Measurements from ENCODE around the gene PLCL1. TPM values are rescaled to one million over a fixed set of nuclear protein-coding genes. Genes with fewer than 3 reads are reported as not detected.

Gene PLCL1
- total RNA-seq, 4 donors from 2014 or later: 6.6 to 10.0 (median 7.9) TPM

GRCh38 chr2:198084156-198084555, 279.8 kb downstream of the PLCL1 start:
- Histone ChIP-seq H3K4me3 (no peak overlapping the region), H3K27me3 (no peaks in the 10 kb centered on the region), H3K9me3 (no peaks in the 10 kb centered on the region), H3K4me1 (no peaks in the 10 kb centered on the region), H3K36me3 (peaks cover 0 to 17% (median 0%) of the 10 kb centered on the region in 3 donors), H3K27ac (no peak overlapping the region)
- TF ChIP-seq EP300 (IDR thresholded peaks at IDR 0.05): no peak
- no peak for TF ChIP-seq POLR2A (IDR thresholded peaks at IDR 0.05)
- no peak for TF ChIP-seq CTCF (IDR thresholded peaks at IDR 0.05)
- WGBS, 2 donors: 90 to 93% methylated on average over 6 of the region's 6 CpGs
- DNase-seq (ENCODE audit: low spot score in 2 of 2): no peak

GRCh38 chr2:198096002-198096401, 291.6 kb downstream of the PLCL1 start:
- Histone ChIP-seq H3K27me3 (no peaks in the 10 kb centered on the region), H3K4me3 (no peak overlapping the region), H3K9me3 (no peaks in the 10 kb centered on the region), H3K4me1 (no peaks in the 10 kb centered on the region), H3K27ac (no peak overlapping the region), H3K36me3 (no peaks in the 10 kb centered on the region)
- TF ChIP-seq CTCF (IDR thresholded peaks at IDR 0.05) (no peak), EP300 (IDR thresholded peaks at IDR 0.05) (no peak)
- WGBS, 2 donors: 87 to 92% methylated on average over 2 of the region's 2 CpGs
- no peak for DNase-seq (ENCODE audit: low spot score in 2 of 2)

- DNase-seq (ENCODE audit: low spot score in 2 of 2): no peak
- Histone ChIP-seq H3K27ac (no peak overlapping the region), H3K4me3 (no peak overlapping the region), H3K4me1 (no peaks in the 10 kb centered on the region), H3K36me3 (no peaks in the 10 kb centered on the region), H3K9me3 (no peaks in the 10 kb centered on the region), H3K27me3 (no peaks in the 10 kb centered on the region)
- 60 to 62% methylated on average over 2 of the region's 2 CpGs for WGBS, 2 donors
- TF ChIP-seq CTCF (IDR thresholded peaks at IDR 0.05) (no peak), EP300 (IDR thresholded peaks at IDR 0.05) (no peak), POLR2A (IDR thresholded peaks at IDR 0.05) (no peak)
These were observed 292.6 kb downstream of the PLCL1 start for GRCh38 chr2:198096965-198097364.

- Histone ChIP-seq H3K36me3 (no peaks in the 10 kb centered on the region), H3K27me3 (no peaks in the 10 kb centered on the region), H3K27ac (no peak overlapping the region), H3K4me1 (no peaks in the 10 kb centered on the region), H3K4me3 (no peak overlapping the region), H3K9me3 (no peaks in the 10 kb centered on the region)
- DNase-seq (ENCODE audit: low spot score in 2 of 2): no peak
- TF ChIP-seq EP300 (IDR thresholded peaks at IDR 0.05): no peak
- no peak for TF ChIP-seq CTCF (IDR thresholded peaks at IDR 0.05)
- no peak for TF ChIP-seq POLR2A (IDR thresholded peaks at IDR 0.05)
- 73 to 79% methylated on average over 3 of the region's 3 CpGs for WGBS, 2 donors
These were observed 293.2 kb downstream of the PLCL1 start for GRCh38 chr2:198097630-198098029.

GRCh38 chr2:198098386-198098785, 294.0 kb downstream of the PLCL1 start:
- DNase-seq (ENCODE audit: low spot score in 2 of 2): no peak
- TF ChIP-seq CTCF (IDR thresholded peaks at IDR 0.05): no peak
- no peak for TF ChIP-seq POLR2A (IDR thresholded peaks at IDR 0.05)
- no peak for TF ChIP-seq EP300 (IDR thresholded peaks at IDR 0.05)
- Histone ChIP-seq H3K36me3 (no peaks in the 10 kb centered on the region), H3K27me3 (no peaks in the 10 kb centered on the region), H3K27ac (no peak overlapping the region), H3K4me3 (no peak overlapping the region), H3K4me1 (no peaks in the 10 kb centered on the region), H3K9me3 (no peaks in the 10 kb centered on the region)
- 91 to 96% methylated on average over 1 of the region's 1 CpG for WGBS, 2 donors
